ENCODE results near the gene RASSF10.

GRCh38 chr11:13039126-13039525 lies 30.0 kb downstream of the RASSF10 start:
- no peak for TF ChIP-seq GATA3 (IDR thresholded peaks at IDR 0.05; ENCODE audit: low read depth, low read length)
- TF ChIP-seq GATA2 (IDR thresholded peaks at IDR 0.05; ENCODE audit: low read depth, low read length): no peak
